Inflammatory macrophage treated with lipopolysaccharide for 1 hour (primary cell): ENCODE results near the gene BRINP3.

Experiments used
- DNase-seq, 2 donors: peaks; one replicate each; pipeline ENCODE4 v3.0.0-alpha.2; 2020 to 2022

The BRINP3 gene

DNA sequence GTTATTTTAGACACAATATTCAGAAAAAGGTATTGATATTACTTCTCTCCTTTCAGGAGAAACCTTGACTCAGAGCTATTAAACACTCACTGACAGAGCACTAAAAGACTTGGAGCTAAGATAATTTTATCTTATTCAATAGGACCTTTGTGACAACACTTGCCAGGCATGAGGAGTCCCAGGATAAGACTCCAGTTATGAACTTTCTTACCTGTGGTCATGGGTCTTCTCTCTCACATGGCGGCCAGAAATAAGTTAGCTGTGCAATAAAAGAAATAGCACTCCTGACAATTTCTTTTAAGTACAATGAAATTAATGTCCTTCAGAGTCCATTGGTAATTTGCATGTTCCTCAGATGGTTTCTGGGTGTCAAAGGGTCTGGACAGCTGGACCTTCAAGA, 382.1 kb downstream of the BRINP3 start:
- no peak for DNase-seq

DNA sequence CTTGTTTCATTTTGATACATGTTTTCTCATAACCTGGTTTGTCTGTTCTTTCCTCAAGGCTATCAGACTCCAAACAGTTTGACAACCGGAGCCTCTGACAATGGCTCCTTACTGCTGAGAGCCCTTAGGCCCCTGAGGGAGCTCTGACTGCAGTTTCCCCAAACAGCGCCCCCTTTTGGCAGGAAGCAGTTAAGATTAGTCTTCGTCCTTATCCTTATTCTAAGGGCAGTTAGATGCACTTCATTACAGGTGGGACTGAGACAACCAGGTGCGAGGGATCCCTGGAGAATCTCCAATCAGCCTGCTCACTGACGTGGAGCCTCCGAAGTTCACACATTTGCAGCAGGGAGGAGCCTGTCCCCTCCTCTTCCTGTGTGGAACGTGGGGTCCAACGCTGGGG, 393.1 kb downstream of the BRINP3 start:
- no peak for DNase-seq

DNA sequence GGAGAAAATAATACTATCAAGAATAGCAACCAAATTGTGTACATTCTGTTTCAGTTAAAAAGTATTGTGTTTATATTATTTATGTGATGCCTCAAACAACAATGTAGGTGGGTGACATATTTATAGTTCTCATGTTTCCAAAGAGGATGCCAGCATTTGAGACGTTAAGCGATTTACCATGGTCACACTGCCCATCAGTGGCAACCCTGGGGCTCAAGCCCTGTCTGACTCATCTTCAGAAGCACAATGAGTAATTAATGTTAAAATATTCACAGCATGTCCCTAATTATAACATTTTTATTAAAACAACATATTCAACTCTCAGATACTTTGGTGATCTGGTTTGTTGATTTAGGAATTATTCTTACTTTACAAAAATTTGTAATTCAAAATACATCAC, 409.4 kb downstream of the BRINP3 start:
- DNase-seq: no peak

DNA sequence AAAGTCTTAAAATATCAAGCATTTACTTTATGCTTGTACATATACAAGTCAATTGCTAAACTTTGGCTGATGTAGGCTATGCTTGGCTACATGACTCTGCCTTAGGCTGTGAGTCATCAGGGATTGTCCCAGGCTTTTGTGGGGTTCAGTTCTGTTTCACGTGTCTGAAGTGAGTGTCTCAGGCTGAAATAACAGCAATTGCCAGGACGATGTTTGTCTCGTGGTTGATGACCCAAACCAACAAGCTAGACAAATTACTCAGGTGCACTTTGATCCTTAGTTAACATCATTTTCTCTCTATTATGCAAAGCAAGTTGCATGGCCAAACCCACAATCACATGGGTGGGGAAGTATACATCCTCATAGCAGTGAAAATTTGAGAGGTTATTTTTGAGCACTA, 410.1 kb downstream of the BRINP3 start:
- no peak for DNase-seq

DNA sequence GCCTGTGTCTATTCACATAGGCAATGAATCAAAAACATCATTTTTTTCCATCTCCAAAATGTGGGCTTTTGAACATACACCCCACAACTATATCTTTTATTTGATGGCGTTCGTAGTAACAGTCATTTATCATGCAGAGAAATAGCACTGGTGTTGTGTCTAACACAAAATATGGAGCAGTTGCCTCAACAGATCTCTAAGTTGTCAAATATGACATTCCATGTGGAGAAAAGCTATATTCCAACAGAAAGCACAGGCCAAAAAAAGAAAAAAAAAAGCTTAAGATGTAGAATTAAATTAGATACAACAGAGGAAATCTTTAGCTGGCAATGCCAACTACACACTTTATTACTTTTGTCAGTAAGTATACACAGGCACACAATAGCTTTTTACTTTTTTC, 411.7 kb downstream of the BRINP3 start:
- DNase-seq: no peak

GRCh38 chr1:190049314-190049713, 428.4 kb downstream of the BRINP3 start:
- DNase-seq: no peak
